SHP77 (cell line): ENCODE results near the gene TAC3.
A peak's percentile ranks its signal among the peaks of the same experiment; 100 is the strongest.
"Not testable (repeated sequence)": the region's sequence is repeated elsewhere in the genome, so short reads cannot be mapped to it uniquely, and the experiment has no call there.

ENCODE experiments used
- DNase-seq, 2 experiments: peaks; one replicate each; lab custom pipeline; 2025; lab: John Stamatoyannopoulos, UW

The TAC3 gene

GRCh38 chr12:57033431-57033830, 17.1 kb upstream of the TAC3 start:
- DNase-seq, result no peak

- DNase-seq, result no peak
Measured at GRCh38 chr12:57031789-57032188, 15.5 kb upstream of the TAC3 start.

DNA sequence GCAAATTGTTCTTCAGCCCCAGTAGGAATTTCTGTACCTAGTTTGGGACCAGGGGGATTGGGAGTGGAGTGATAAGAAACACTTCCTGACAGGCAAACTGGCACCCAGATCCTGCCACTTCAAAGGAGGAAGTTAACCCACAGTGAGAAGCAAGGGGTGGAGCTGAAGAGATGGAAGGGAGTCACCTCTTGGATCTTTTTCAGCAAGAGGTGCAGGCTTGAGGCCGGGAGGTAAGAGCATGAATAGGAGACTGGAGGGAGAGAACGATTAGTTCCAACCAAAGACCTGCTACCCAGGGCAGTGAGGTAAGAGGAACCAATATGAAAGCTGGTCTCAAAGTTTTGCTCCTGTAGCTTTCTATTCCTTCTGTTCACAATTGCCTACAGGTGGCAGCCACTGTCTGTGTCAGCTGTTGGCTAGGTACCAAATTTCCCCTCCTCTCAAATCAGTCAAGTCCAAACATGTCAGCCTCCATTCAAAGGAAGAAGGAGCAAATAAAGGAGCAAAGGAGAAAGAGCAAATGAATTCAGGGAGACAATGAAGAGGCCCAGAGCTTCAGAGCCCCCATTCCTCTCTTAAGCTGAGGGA, 14.9 kb upstream of the TAC3 start:
- DNase-seq, result peak; percentile 30 to 47

- peak; percentile 36 to 69 for DNase-seq
Measured at GRCh38 chr12:57029457-57029856, 13.1 kb upstream of the TAC3 start.

- no peak for DNase-seq
Measured at GRCh38 chr12:57027805-57028153, 11.4 kb upstream of the TAC3 start.

- DNase-seq, result no peak
Measured at GRCh38 chr12:57027011-57027804, 10.9 kb upstream of the TAC3 start.

- DNase-seq, result no peak
Measured at GRCh38 chr12:57025196-57025595, 8.9 kb upstream of the TAC3 start.

GRCh38 chr12:57022324-57022723, 6.0 kb upstream of the TAC3 start:
- DNase-seq, result not testable (repeated sequence)

DNA sequence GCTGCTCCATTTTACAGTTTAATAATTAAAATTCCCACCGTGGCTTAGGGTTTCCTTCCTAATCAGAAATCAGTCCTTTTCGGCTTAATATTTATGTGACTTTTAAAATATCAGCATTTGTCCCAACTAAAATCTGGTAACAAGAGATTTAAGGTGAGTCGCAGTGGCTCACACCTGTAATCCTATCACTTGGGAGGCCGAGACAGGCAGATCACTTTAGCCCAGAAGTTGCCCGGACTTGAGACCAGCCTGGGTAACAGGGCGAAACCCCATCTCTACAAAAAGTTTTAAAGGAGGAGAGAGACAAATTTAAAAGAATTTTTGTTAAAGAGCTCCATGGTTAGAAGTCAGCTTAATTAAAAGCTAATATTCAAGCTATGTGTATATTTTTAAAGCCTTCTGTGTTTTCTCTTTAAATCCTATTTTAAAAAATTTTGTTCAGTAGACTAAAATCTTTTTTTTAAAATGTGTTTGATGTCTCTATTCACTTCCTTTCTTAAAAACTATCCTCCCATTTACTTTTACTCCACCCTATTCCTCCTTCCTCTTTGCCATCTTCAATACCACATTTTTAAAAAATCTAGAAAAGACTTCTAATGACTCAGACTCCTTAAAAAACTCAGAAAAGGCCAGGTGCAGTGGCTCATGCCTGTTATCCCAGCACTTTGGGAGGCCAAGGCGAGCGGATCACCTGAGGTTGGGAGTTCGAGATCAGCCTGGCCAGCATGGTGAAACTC, 3.8 kb upstream of the TAC3 start:
- no peak for DNase-seq

DNA sequence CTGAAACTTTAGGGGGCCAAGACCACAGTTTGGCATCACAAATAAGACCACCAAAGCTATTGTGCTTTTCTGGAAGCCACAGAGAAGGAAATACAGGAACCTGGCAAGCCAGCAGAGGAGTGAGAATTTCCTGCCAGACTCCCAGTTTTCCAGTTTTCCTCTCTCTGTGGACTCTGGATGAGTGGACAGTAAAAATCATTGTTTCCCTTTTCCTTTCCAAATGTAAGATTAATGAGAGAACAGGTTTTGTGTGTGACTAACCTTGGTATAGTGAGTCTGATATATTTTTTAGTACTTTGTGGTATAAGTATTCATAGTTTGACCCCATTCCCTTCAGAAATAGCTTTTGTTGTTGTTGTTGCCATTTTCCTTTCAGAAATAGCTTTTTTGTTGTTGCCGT, 2.6 kb upstream of the TAC3 start:
- no peak for DNase-seq

DNA sequence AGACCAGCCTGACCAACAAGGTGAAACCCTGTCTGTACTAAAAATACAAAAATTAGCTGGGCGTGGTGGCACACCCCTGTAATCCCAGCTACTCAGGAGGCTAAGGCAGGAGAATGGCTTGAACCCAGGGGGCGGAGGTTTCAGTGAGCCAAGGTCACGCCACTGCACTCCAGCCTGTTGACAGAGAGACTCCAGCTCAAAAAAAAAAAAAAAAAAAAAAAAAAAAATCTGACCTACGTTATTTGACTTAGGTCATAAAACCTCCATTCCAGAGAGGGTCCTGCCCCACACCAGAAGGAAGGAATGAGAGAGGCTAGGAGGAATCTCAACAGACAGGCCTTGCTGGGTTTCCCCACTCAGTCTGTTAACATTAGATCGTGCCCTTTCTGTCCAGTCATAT, 2.0 kb upstream of the TAC3 start:
- not testable (repeated sequence) for DNase-seq

DNA sequence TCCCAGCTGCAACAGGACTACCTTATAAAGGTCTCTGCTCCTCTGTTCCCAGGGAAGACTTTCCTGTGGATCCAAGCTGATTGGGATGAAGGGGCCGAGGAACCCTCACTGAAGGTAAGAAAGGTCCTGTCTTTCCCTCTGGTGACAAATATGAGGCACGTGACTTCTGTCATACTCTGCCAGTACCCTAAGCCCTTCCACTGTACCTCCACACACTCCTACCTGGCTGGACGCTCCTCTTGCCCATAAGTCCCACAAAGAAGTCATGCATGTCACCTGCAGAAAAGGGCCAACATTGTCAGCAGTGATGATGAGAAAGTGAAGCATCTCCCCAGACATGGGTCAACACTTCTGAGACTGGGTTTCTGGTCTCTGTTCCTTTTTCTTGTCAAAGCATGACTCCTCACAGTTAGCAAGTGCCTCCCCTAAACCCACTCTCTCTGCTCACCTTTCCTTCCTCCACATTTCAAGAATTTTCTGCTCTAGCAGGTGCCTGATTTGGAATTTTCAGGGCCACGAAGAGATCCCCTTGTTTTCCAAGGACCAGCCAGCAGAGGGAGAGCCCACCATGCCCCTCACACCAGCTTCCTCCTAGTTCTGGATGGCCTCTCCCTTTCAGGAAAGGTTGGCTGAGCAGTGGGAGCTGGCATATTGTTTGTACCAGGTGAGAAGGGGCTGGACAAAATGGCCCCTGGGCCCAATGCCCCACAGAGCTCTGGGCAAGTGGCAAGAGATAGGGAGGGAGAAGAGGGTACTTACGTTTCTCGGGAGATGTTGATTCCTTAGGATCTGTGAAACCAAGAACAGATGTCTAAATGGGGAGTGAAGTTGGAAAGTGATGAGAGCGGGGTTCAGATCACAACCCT, 3.5 kb downstream of the TAC3 start:
- no peak for DNase-seq

DNA sequence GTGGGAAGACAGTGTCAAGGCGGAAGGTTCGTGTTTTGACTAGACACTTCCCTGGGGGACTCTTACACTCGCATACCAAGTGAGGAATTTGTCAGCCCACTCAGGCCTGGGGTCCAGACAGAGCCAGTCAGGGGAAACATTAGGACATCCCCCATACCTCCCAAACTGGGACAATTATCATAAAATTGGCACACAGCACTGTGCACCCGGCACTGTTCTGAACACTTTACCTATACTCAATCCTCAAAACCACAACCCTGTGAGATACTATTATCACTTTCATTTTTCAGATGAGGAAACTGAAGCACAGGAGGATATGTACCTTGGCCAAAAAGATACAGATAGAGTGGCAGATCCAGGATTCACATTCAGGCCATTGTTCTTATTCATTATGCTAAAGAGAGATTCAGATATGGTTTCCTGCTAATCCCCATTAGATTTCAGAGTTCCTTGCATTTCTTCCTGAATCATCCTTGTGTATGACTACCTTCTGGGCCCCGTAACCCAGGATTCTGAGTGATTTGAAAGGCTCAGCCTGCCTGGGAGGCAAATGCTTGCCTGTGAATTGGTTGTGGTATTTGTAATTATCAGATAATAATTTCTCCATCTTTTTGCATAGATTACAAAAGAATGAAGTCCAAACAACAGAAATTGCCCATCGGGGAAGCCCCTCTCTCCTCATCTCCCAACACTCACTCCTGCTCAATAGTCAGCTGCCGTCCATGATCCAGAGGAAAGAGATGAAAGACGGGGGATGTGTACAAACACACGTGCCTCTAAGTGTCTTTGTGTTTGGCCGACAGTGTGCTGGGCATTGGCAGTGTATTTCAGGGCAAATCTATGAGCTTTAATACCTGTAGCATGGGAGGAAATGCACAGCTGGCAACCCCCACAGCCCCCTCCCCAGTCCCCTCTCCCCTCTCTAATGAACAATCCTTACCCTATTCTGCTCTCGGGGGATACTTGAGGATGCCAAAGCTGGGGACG, 4.6 kb downstream of the TAC3 start:
- DNase-seq, result no peak

- DNase-seq, result no peak
Measured at GRCh38 chr12:57010627-57011247, 5.6 kb downstream of the TAC3 start.

GRCh38 chr12:57009949-57010626, 6.2 kb downstream of the TAC3 start:
- DNase-seq, result no peak

DNA sequence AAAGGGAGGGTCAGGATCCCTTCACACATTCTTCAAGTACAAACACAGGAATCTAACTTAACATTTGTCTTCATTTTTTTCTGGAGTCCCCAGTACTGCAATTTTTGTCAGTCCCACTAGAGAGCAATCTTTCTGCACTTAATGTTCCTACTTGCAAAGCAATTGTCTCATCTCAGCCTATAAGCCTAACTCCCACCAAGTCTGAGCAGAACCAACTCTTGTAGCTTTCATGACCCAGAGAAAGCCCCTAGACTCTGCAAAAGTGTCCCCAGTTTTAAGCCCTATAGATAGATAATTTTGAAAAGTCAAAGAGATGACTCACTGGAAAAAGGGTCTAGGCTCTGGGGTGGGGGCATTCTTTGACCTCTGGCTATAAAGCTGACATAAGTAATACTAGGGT, 8.2 kb downstream of the TAC3 start:
- peak; percentile 46 to 53 for DNase-seq

DNA sequence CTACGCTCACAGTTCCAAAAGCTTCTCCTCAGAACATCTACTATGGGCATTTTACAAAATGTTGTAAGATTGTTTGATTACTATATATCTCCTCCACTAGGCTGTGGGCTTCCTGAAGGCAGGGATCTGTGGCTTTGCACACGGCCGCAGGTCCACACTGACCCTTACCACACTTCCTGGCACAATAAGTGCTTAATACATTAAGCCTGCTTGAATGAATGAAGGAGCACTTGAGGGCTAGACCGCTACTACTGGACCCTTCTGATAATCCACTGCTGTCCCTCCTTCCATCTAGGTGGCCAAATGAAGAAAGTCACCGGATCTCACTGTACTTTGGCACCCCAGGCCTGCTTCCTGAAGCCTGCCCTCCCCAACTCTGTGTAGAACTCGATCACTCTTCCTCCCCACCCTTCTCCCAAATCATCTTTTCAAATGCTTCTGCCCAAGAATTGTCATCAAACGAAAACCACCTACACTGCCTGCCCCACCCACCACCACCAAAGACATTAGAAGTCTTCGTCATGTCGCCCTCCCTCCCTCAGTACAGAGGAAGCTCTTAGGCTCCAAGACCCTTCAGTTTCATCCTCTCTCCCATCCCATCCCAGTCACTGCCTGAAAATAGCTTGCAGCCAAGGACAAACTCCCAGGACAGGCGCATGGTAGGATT, 9.4 kb downstream of the TAC3 start:
- no peak for DNase-seq

GRCh38 chr12:57005980-57006808, 10.1 kb downstream of the TAC3 start, which contains the start of gene ZBTB39:
Gene ZBTB39 (minus strand): TSS chr12:57006546. CDS start chr12:57004917, 1,629 bp downstream.
- DNase-seq, result peak; percentile 18 to 51
